A549 (cell line): ENCODE data around the gene LRP6. TPM values are rescaled to one million over a fixed set of nuclear protein-coding genes. Genes with fewer than 3 reads are reported as not detected.

ENCODE experiments used
- ATAC-seq, 2 experiments: fragments of 200-7000 bp in 1 of 2; fragments of >200 bp in 1 of 2; cut with Nextera tagmentation in 1 of 2; cut with Tn5 transposase in 1 of 2; 3 replicates each; pipeline versions ENCODE4 v1.8.0 to v1.9.1; 2018 to 2020; ENCODE audit warnings: mild to moderate bottlenecking in 1 of 2, moderate library complexity in 1 of 2
- CTCF ChIA-PET: fragments of 300-600 bp; sonication (Branson Sonifier 250); formaldehyde crosslinking; extraction: SDS; loops from one replicate; lab custom pipeline; 2021; ENCODE audit warnings: antibody characterized with exemption, inconsistent platforms; lab: Yijun Ruan, JAX
- POLR2A ChIA-PET: fragments of 350-600 bp; formaldehyde crosslinking; extraction: SDS; loops from one replicate; lab custom pipeline; 2021; ENCODE audit warnings: antibody characterized with exemption, inconsistent platforms; lab: Yijun Ruan, JAX
- DNase-seq, 2 experiments: peaks; one replicate each; pipeline versions ENCODE4 v3.0.0 to v3.0.0-alpha.2; 2011 to 2016; ENCODE audit warnings: low read depth in 1 of 2, low spot score in 1 of 2
- FAIRE-seq: peaks from 2 replicates; lab custom pipeline; 2011; peaks lifted over from hg19 to GRCh38; lab: Jason Lieb, UNC
- H3K27ac ChIP-seq, 2 experiments: fragments of >200 bp; sonication (Bioruptor Twin); formaldehyde crosslinking; 3 replicates each; pipeline ENCODE4 v1.5.1; 2016 to 2017
- H3K4me1 ChIP-seq: fragments of >200 bp; sonication (Bioruptor Twin); formaldehyde crosslinking; 3 replicates; pipeline ENCODE4 v1.6.1; 2016
- H3K4me2 ChIP-seq: fragments of >200 bp; sonication (Bioruptor Twin); formaldehyde crosslinking; 3 replicates; pipeline ENCODE4 v1.6.1; 2016
- H3K4me3 ChIP-seq: fragments of >200 bp; sonication (Bioruptor Twin); formaldehyde crosslinking; 3 replicates; pipeline ENCODE4 v1.5.1; 2016
- H3K9me3 ChIP-seq: fragments of >200 bp; sonication (Bioruptor Twin); formaldehyde crosslinking; 3 replicates; pipeline ENCODE4 v1.6.1; 2016
- CBX2 ChIP-seq: fragments of 200-600 bp; sonication (generic); IDR thresholded peaks from 2 replicates; pipeline ENCODE4 v1.6.1; 2016; ENCODE audit warnings: low read depth, mild to moderate bottlenecking, borderline replicate concordance
- CBX8 ChIP-seq: fragments of 200-600 bp; sonication (generic); IDR thresholded peaks from 2 replicates; pipeline ENCODE4 v1.6.1; 2016
- CEBPB ChIP-seq, 2 experiments: fragments of >200 bp in 1 of 2; sonication (Bioruptor Twin) in 1 of 2; formaldehyde crosslinking in 1 of 2; IDR thresholded peaks; 2 replicates each; pipeline ENCODE4 v1.6.1; 2012 to 2016
- CHD4 ChIP-seq: fragments of 200-600 bp; sonication (generic); IDR thresholded peaks from 2 replicates; pipeline ENCODE4 v1.6.1; 2016; ENCODE audit warnings: antibody characterized with exemption, mild to moderate bottlenecking, borderline replicate concordance
- EHMT2 ChIP-seq: fragments of 200-600 bp; sonication (generic); IDR thresholded peaks from 2 replicates; pipeline ENCODE4 v1.6.1; 2016; ENCODE audit warnings: antibody characterized with exemption, low read depth, mild to moderate bottlenecking, moderate library complexity
- FOSB ChIP-seq: fragments of 250-450 bp; sonication (Bioruptor Pico); IDR thresholded peaks from 2 replicates; pipeline ENCODE4 v1.5.0; 2020; ENCODE audit warnings: mild to moderate bottlenecking, moderate library complexity
- FOSL2 ChIP-seq, 2 experiments: fragments of 450-650 bp in 1 of 2; fragments of >200 bp in 1 of 2; sonication (Bioruptor Twin) in 1 of 2; formaldehyde crosslinking; IDR thresholded peaks; 2 replicates each; pipeline versions ENCODE4 v1.5.0 to v1.6.1; 2016 to 2020; ENCODE audit warnings: mild to moderate bottlenecking in 1 of 2, moderate library complexity in 1 of 2
- GATA3 ChIP-seq: IDR thresholded peaks from 2 replicates; pipeline ENCODE4 v1.6.1; 2012; ENCODE audit warnings: borderline replicate concordance
- HDAC2 ChIP-seq: fragments of 200-600 bp; sonication (generic); IDR thresholded peaks from 2 replicates; pipeline ENCODE4 v1.6.1; 2016
- HOXA7 ChIP-seq: fragments of 250-450 bp; sonication (Bioruptor Pico); IDR thresholded peaks from 2 replicates; pipeline ENCODE4 v1.5.0; 2020; ENCODE audit warnings: mild to moderate bottlenecking, moderate library complexity
- JUNB ChIP-seq: fragments of >200 bp; sonication (Bioruptor Twin); formaldehyde crosslinking; IDR thresholded peaks from 2 replicates; pipeline ENCODE4 v1.6.1; 2016
- KDM1A ChIP-seq: fragments of 200-600 bp; sonication (generic); IDR thresholded peaks from 2 replicates; pipeline ENCODE4 v1.6.1; 2016; ENCODE audit warnings: low read depth, mild to moderate bottlenecking
- POLR2A ChIP-seq: IDR thresholded peaks from 2 replicates; pipeline ENCODE4 v1.6.1; 2012; ENCODE audit warnings: mild to moderate bottlenecking, low read length
- RAD21 ChIP-seq, 2 experiments: fragments of >200 bp in 1 of 2; sonication (Bioruptor Twin) in 1 of 2; formaldehyde crosslinking in 1 of 2; IDR thresholded peaks in 1 of 2; conservative IDR thresholded peaks in 1 of 2; 2 replicates in 1 of 2; 3 replicates in 1 of 2; pipeline ENCODE4 v1.6.1; 2012 to 2018; ENCODE audit warnings: inconsistent platforms in 1 of 2
- RARB ChIP-seq: fragments of 250-450 bp; sonication (Bioruptor Pico); IDR thresholded peaks from 2 replicates; pipeline ENCODE4 v1.8.0; 2021; ENCODE audit warnings: mild to moderate bottlenecking, moderate library complexity
- RNF2 ChIP-seq: fragments of 200-600 bp; sonication (generic); IDR thresholded peaks from 2 replicates; pipeline ENCODE4 v1.6.1; 2016; ENCODE audit warnings: low read depth, mild to moderate bottlenecking, antibody characterized with exemption, moderate library complexity, borderline replicate concordance
- SREBF2 ChIP-seq: fragments of 450-650 bp; IDR thresholded peaks from 2 replicates; pipeline ENCODE4 v1.6.1; 2014; ENCODE audit warnings: mild to moderate bottlenecking, moderate library complexity
- TP53 ChIP-seq: fragments of 250-450 bp; sonication (Bioruptor Pico); IDR thresholded peaks from 2 replicates; pipeline ENCODE4 v1.5.0; 2021; ENCODE audit warnings: mild to moderate bottlenecking, moderate library complexity
- ZFP36 ChIP-seq: fragments of 450-650 bp; IDR thresholded peaks from 2 replicates; pipeline ENCODE4 v1.6.1; 2014; ENCODE audit warnings: borderline replicate concordance; ENCODE audit not compliant: partially characterized antibody
- WGBS: methylation state at CpG from one replicate; pipeline ENCODE4 v1.1.6; 2017; ENCODE audit errors: missing lambda C conversion rate; 5-methylcytosine and 5-hydroxymethylcytosine counted together
- polyA plus RNA-seq, 4 experiments: library from polyadenylated mRNA; depleted of rRNA in 3 of 4; stranded (reverse); fragments of >200 nt; fragmentation: RNase III in 1 of 4; extraction: RNeasy Plus Mini Kit Qiagen cat#74134 plus additional on column Dnase treatment in 1 of 4; gene quantifications; 2 replicates in 3 of 4; 3 replicates in 1 of 4; pipeline ENCODE4 v1.2.3, GENCODE V29; 2011 to 2017
- TF ChIP-seq, protein P1 (sequence below): fragments of 200-600 bp; sonication (generic); IDR thresholded peaks from 2 replicates; pipeline ENCODE4 v1.6.1; 2016; ENCODE audit warnings: antibody characterized with exemption, mild to moderate bottlenecking, moderate library complexity
- TF ChIP-seq, protein P2 (sequence below): fragments of >200 bp; sonication (Bioruptor Twin); formaldehyde crosslinking; IDR thresholded peaks from 3 replicates; pipeline ENCODE4 v1.5.1; 2016
- TF ChIP-seq, protein P3 (sequence below): IDR thresholded peaks from 2 replicates; pipeline ENCODE4 v1.6.1; 2012
- TF ChIP-seq, protein P4 (sequence below): fragments of 150-350 bp; IDR thresholded peaks from 2 replicates; pipeline ENCODE4 v1.6.1; 2014; ENCODE audit warnings: low read depth, mild to moderate bottlenecking, low read length
- TF ChIP-seq, protein P5 (sequence below): IDR thresholded peaks from 2 replicates; pipeline ENCODE4 v1.6.1; 2012; ENCODE audit warnings: low read depth, borderline replicate concordance

Gene LRP6
- polyA plus RNA-seq, 2 of the 4 experiments (the other 2 are of a cell fraction), result 26.6 to 50.3 TPM

DNA sequence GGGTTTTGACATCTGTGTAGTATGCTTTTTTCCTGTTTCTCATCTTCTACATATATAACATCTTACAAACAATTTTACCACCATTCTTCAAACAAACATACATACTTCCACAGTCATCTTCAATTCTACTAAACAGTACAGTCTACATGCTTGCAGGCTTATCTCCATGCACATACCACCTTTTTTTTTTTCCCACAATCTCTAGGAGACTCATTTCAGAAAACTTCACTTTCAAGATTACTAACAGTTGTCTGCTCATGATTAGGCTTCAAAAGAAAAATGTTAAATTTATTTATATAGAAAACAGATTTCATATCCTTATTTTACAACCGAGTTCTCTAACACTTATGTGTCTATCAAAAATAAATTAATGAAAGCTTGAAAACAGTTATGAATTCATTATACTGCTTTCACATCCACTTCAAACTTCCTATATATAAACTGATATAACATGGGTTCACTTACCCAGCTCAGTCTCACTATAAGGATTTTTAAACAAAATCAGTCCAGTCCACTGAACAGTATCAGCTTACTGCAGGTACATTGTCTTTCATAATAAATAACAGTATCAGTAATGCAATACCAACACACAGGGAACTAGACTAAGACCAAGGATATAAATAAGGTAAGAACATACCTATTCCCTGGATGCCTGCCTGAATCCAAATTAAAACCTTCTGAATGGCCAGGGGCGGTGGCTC is 42.5 kb downstream of the LRP6 start:
- ChIA-PET CTCF (no interaction called here), POLR2A (no interaction called here)

DNA sequence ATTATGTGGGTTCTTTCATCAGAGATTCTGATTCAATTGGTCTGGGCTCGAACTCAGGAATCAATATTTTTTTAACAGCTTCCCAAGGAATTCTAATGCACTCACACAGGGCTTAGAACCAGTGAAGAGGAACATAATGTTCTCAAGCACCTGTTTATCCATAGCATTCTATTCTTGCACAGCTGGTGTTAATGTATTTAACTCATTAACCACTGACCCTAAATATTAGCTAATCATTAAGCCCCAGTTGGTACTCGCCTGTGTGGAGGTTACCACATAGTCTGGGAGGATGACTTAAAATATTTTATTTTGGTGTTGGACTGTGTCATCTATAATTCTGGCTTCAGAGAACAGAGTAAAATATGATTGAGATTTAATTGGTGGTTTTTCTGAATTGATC is 45.3 kb downstream of the LRP6 start:
- peaks cover 75% of the 10 kb centered on the region for H3K4me1 ChIP-seq
- ChIA-PET POLR2A (no interaction called here), CTCF (interaction anchor here (1.3 to 1.9 kb wide), 2 partner anchors 80 to 106 kb away, joined by 3 to 7 read pairs; no protein-coding TSS in a partner anchor)
- TF ChIP-seq CEBPB (IDR thresholded peaks at IDR 0.05) (peak in 1 of 2 experiments; percentile 2; a peak in 1 of 4 replicates), SREBF2 (no peak), RAD21 (conservative IDR thresholded peaks at IDR 0.05 in 1 of 2, IDR thresholded peaks at IDR 0.05 in 1 of 2) (no peak), ZFP36 (no peak), JUNB (no peak)
- peak overlapping the region; percentile 64 for H3K4me2 ChIP-seq
- peaks cover 3% of the 10 kb centered on the region; the same call in 2 of the 3 replicates for H3K9me3 ChIP-seq
- WGBS, result 14% methylated on average over 2 of the region's 2 CpGs
- ATAC-seq (no peak), DNase-seq (no peak), FAIRE-seq (peak; percentile 36)
- H3K27ac ChIP-seq, result peak overlapping the region; percentile 89 to 98
- no peak overlapping the region for H3K4me3 ChIP-seq

More for the DNA sequence above, 42.5 kb downstream of the LRP6 start:
- Histone ChIP-seq H3K4me1 (peaks cover 56% of the 10 kb centered on the region), H3K4me2 (peak overlapping the region; percentile 43; the same call in 1 of the 3 replicates), H3K27ac (peak overlapping the region in 1 of 2 experiments; percentile 25; a peak in 1 of 6 replicates), H3K4me3 (no peak overlapping the region), H3K9me3 (peaks cover 6% of the 10 kb centered on the region; the same call in 2 of the 3 replicates)
- FAIRE-seq (no peak), ATAC-seq (no peak), DNase-seq (no peak)
- WGBS, result 90% methylated on average over 2 of the region's 2 CpGs
- TF ChIP-seq CBX2, result no peak

DNA sequence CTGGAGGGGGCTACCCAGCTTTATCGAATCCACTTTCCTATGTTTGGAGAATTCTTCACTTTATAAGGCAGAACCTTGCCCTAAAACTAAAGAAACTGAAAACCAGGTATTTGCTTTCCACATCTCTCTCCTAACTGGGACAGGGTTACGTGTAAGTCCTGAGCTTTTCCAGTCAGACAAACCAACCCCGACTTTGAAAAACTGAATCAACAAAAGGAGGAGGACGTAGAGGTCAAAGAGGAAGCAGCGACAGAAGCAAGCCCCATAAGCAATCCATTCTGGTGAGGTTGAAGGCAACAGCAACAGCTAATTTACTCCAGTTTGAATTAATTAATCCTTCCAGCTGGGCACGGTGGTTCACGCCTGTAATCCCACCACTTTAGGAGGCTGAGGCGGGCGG is 47.2 kb downstream of the LRP6 start:
- Histone ChIP-seq H3K27ac (peak overlapping the region; percentile 89 to 98), H3K9me3 (no peaks in the 10 kb centered on the region), H3K4me2 (peak overlapping the region; percentile 64; the same call in 2 of the 3 replicates), H3K4me3 (no peak overlapping the region), H3K4me1 (peaks cover 89% of the 10 kb centered on the region)
- ATAC-seq, result no peak
- 85% methylated on average over 9 of the region's 9 CpGs for WGBS
- ChIA-PET CTCF (interaction anchor here (0.7 kb wide), 1 partner anchor 58 kb away, joined by 3 read pairs; no protein-coding TSS in a partner anchor), POLR2A (no interaction called here)
- TF ChIP-seq, protein P1, sequence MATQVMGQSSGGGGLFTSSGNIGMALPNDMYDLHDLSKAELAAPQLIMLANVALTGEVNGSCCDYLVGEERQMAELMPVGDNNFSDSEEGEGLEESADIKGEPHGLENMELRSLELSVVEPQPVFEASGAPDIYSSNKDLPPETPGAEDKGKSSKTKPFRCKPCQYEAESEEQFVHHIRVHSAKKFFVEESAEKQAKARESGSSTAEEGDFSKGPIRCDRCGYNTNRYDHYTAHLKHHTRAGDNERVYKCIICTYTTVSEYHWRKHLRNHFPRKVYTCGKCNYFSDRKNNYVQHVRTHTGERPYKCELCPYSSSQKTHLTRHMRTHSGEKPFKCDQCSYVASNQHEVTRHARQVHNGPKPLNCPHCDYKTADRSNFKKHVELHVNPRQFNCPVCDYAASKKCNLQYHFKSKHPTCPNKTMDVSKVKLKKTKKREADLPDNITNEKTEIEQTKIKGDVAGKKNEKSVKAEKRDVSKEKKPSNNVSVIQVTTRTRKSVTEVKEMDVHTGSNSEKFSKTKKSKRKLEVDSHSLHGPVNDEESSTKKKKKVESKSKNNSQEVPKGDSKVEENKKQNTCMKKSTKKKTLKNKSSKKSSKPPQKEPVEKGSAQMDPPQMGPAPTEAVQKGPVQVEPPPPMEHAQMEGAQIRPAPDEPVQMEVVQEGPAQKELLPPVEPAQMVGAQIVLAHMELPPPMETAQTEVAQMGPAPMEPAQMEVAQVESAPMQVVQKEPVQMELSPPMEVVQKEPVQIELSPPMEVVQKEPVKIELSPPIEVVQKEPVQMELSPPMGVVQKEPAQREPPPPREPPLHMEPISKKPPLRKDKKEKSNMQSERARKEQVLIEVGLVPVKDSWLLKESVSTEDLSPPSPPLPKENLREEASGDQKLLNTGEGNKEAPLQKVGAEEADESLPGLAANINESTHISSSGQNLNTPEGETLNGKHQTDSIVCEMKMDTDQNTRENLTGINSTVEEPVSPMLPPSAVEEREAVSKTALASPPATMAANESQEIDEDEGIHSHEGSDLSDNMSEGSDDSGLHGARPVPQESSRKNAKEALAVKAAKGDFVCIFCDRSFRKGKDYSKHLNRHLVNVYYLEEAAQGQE, result no peak
- no peak for TF ChIP-seq HDAC2
- TF ChIP-seq CBX8, result no peak
- TF ChIP-seq FOSB, result no peak
- TF ChIP-seq POLR2A, result no peak
- no peak for TF ChIP-seq HOXA7 (CRISPR knock-in tag)
- TF ChIP-seq KDM1A, result no peak
- no peak for TF ChIP-seq GATA3
- TF ChIP-seq RAD21 (conservative IDR thresholded peaks at IDR 0.05 in 1 of 2, IDR thresholded peaks at IDR 0.05 in 1 of 2), result no peak
- no peak for TF ChIP-seq FOSL2 (IDR thresholded peaks at IDR 0.05)
- no peak for TF ChIP-seq FOSL2 (CRISPR knock-in tag; IDR thresholded peaks at IDR 0.05)
- TF ChIP-seq, protein P2, sequence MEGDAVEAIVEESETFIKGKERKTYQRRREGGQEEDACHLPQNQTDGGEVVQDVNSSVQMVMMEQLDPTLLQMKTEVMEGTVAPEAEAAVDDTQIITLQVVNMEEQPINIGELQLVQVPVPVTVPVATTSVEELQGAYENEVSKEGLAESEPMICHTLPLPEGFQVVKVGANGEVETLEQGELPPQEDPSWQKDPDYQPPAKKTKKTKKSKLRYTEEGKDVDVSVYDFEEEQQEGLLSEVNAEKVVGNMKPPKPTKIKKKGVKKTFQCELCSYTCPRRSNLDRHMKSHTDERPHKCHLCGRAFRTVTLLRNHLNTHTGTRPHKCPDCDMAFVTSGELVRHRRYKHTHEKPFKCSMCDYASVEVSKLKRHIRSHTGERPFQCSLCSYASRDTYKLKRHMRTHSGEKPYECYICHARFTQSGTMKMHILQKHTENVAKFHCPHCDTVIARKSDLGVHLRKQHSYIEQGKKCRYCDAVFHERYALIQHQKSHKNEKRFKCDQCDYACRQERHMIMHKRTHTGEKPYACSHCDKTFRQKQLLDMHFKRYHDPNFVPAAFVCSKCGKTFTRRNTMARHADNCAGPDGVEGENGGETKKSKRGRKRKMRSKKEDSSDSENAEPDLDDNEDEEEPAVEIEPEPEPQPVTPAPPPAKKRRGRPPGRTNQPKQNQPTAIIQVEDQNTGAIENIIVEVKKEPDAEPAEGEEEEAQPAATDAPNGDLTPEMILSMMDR, result no peak
- TF ChIP-seq, protein P3, sequence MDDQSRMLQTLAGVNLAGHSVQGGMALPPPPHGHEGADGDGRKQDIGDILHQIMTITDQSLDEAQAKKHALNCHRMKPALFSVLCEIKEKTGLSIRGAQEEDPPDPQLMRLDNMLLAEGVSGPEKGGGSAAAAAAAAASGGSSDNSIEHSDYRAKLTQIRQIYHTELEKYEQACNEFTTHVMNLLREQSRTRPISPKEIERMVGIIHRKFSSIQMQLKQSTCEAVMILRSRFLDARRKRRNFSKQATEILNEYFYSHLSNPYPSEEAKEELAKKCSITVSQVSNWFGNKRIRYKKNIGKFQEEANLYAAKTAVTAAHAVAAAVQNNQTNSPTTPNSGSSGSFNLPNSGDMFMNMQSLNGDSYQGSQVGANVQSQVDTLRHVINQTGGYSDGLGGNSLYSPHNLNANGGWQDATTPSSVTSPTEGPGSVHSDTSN, result no peak
- no peak for TF ChIP-seq EHMT2
- TF ChIP-seq, protein P4, sequence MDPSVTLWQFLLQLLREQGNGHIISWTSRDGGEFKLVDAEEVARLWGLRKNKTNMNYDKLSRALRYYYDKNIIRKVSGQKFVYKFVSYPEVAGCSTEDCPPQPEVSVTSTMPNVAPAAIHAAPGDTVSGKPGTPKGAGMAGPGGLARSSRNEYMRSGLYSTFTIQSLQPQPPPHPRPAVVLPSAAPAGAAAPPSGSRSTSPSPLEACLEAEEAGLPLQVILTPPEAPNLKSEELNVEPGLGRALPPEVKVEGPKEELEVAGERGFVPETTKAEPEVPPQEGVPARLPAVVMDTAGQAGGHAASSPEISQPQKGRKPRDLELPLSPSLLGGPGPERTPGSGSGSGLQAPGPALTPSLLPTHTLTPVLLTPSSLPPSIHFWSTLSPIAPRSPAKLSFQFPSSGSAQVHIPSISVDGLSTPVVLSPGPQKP, result no peak
- no peak for TF ChIP-seq TP53 (CRISPR knock-in tag)
- TF ChIP-seq RNF2, result no peak
- no peak for TF ChIP-seq RARB (CRISPR knock-in tag)
- TF ChIP-seq CHD4, result no peak
- TF ChIP-seq, protein P5, sequence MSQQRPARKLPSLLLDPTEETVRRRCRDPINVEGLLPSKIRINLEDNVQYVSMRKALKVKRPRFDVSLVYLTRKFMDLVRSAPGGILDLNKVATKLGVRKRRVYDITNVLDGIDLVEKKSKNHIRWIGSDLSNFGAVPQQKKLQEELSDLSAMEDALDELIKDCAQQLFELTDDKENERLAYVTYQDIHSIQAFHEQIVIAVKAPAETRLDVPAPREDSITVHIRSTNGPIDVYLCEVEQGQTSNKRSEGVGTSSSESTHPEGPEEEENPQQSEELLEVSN, result no peak
- FAIRE-seq, result no peak
- no peak for DNase-seq
